ENCODE data around the gene KRCC1. TPM values are rescaled to one million over a fixed set of nuclear protein-coding genes. Genes with fewer than 3 reads are reported as not detected.
A peak's percentile ranks its signal among the peaks of the same experiment; 100 is the strongest.

Gene KRCC1
- total and polyA plus RNA-seq, 9 of the 15 experiments (the other 6 are each of a cell fraction or from before 2014, with no cell fraction given), result 1.9 to 6.0 (median 2.2) TPM

GRCh38 chr2:88003074-88003755, 52.4 kb downstream of the KRCC1 start:
- Histone ChIP-seq H2AFZ (ENCODE audit: low read depth, low read length) (peak overlapping the region; percentile 32; the same call in 1 of the 2 replicates), H3K4me2 (ENCODE audit: insufficient read depth, low read length) (no peak overlapping the region)
- in situ Hi-C loops (cut with MboI), result loop anchor here (25.0 kb wide), 2 partner anchors 516 to 766 kb away; no protein-coding TSS in a partner anchor

GRCh38 chr2:88002359-88002707, 53.2 kb downstream of the KRCC1 start:
- in situ Hi-C loops (cut with MboI), result loop anchor here (25.0 kb wide), 2 partner anchors 515 to 765 kb away; no protein-coding TSS in a partner anchor

More at GRCh38 chr2:88003074-88003755, 52.4 kb downstream of the KRCC1 start:
- CTCF ChIA-PET (ENCODE audit: low intra/inter-chr PET ratio), result interaction anchor here (1.3 kb wide), 1 partner anchor 157 kb away, joined by 6 read pairs; no protein-coding TSS in a partner anchor
- no peak overlapping the region for H3K4me3 ChIP-seq
- H3K27me3 ChIP-seq (ENCODE audit: control insufficient read depth in 2 of 2, insufficient read depth in 2 of 2, low read length in 2 of 2), result no peaks in the 10 kb centered on the region
- no peaks in the 10 kb centered on the region for H3K36me3 ChIP-seq (ENCODE audit: control insufficient read depth, insufficient read depth, low read length)
- POLR2A ChIA-PET, result interaction anchor here (1.5 to 5.0 kb wide), 2 partner anchors 12 to 13 kb away, joined by 8 to 24 read pairs; partner anchors contain the start of gene RNU2-63P
- no peak for TF ChIP-seq ZNF311 (CRISPR knock-in tag; IDR thresholded peaks at IDR 0.05)
- TF ChIP-seq ZNF263 (CRISPR knock-in tag; IDR thresholded peaks at IDR 0.05; ENCODE audit: borderline replicate concordance), result peak; percentile 77
- BruUV-seq (replicated peaks), result no TSS peak
- ATAC-seq (no peak; the same call in 2 of the 3 replicates), FAIRE-seq (no peak), DNase-seq (ENCODE audit: extremely low read depth in 1 of 4, low spot score in 3 of 4) (no peak)
- H3K9me3 ChIP-seq (replicated peaks; ENCODE audit: control insufficient read depth, insufficient read depth, low read depth, low read length), result no peaks in the 10 kb centered on the region
- intact Hi-C loops (cut with micrococcal nuclease), result no loop called here
- WGBS (ENCODE audit: insufficient coverage, low coverage, missing lambda C conversion rate), result 44% methylated on average over 33 of the region's 34 CpGs
- H3K4me1 ChIP-seq (replicated peaks in 1 of 2; ENCODE audit: control insufficient read depth in 2 of 2, insufficient read depth in 2 of 2, low read length in 2 of 2), result peaks cover 0 to 6% of the 10 kb centered on the region in 2 experiments; a peak in 2 of 5 replicates
- H4K20me1 ChIP-seq (replicated peaks; ENCODE audit: control insufficient read depth, insufficient read depth, low read length), result no peaks in the 10 kb centered on the region
- H3K9ac ChIP-seq (ENCODE audit: insufficient read depth in 1 of 2, low read depth in 2 of 2, low read length in 2 of 2), result peak overlapping the region in 1 of 2 experiments; percentile 48; a peak in 2 of 4 replicates
- no peaks in the 10 kb centered on the region for H3K9me1 ChIP-seq (ENCODE audit: control insufficient read depth, insufficient read depth, low read length)
- H3K79me2 ChIP-seq (ENCODE audit: control insufficient read depth, insufficient read depth, low read length), result no peaks in the 10 kb centered on the region
- no peak overlapping the region for H3K27ac ChIP-seq (ENCODE audit: extremely low read depth, low read depth, low read length)

More at GRCh38 chr2:88002359-88002707, 53.2 kb downstream of the KRCC1 start:
- intact Hi-C loops (cut with micrococcal nuclease), result no loop called here
- DNase-seq (ENCODE audit: extremely low read depth in 1 of 4, low spot score in 3 of 4) (no peak), ATAC-seq (no peak), FAIRE-seq (no peak)
- H3K9me3 ChIP-seq (replicated peaks; ENCODE audit: control insufficient read depth, insufficient read depth, low read depth, low read length), result no peaks in the 10 kb centered on the region
- no peaks in the 10 kb centered on the region for H3K36me3 ChIP-seq (ENCODE audit: control insufficient read depth, insufficient read depth, low read length)
- H3K9me1 ChIP-seq (ENCODE audit: control insufficient read depth, insufficient read depth, low read length), result no peaks in the 10 kb centered on the region
- TF ChIP-seq HNRNPUL1 (IDR thresholded peaks at IDR 0.05; ENCODE audit: low read length) (no peak), EGR1 (conservative IDR thresholded peaks at IDR 0.05) (0 out of 2 replicates have a peak, but pooled peaks have one; percentile 5), ZBTB33 (CRISPR knock-in tag; IDR thresholded peaks at IDR 0.05) (no peak)
- H2AFZ ChIP-seq (ENCODE audit: low read depth, low read length), result no peak overlapping the region
- H4K20me1 ChIP-seq (replicated peaks; ENCODE audit: control insufficient read depth, insufficient read depth, low read length), result no peaks in the 10 kb centered on the region
- peaks cover 0 to 6% of the 10 kb centered on the region in 2 experiments; a peak in 2 of 5 replicates for H3K4me1 ChIP-seq (replicated peaks in 1 of 2; ENCODE audit: control insufficient read depth in 2 of 2, insufficient read depth in 2 of 2, low read length in 2 of 2)
- no peak overlapping the region for H3K4me2 ChIP-seq (ENCODE audit: insufficient read depth, low read length)
- no peak overlapping the region for H3K9ac ChIP-seq (ENCODE audit: insufficient read depth in 1 of 2, low read depth in 2 of 2, low read length in 2 of 2)
- CTCF ChIA-PET (ENCODE audit: low intra/inter-chr PET ratio), result interaction anchor here (1.2 to 1.3 kb wide), 2 partner anchors 158 kb away, joined by 4 to 6 read pairs; no protein-coding TSS in a partner anchor
- 65% methylated on average over 6 of the region's 6 CpGs for whole genome bisulfite sequencing (ENCODE audit: insufficient coverage, low coverage, missing lambda C conversion rate)
- no peak overlapping the region for H3K27ac ChIP-seq (ENCODE audit: extremely low read depth, low read depth, low read length)
- no TSS peak for BruUV-seq (replicated peaks)
- POLR2A ChIA-PET, result interaction anchor here (1.5 kb wide), 1 partner anchor 13 kb away, joined by 8 read pairs; the partner anchor contains the start of gene RNU2-63P
- H3K27me3 ChIP-seq (ENCODE audit: control insufficient read depth in 2 of 2, insufficient read depth in 2 of 2, low read length in 2 of 2), result no peaks in the 10 kb centered on the region
- no peaks in the 10 kb centered on the region for H3K79me2 ChIP-seq (ENCODE audit: control insufficient read depth, insufficient read depth, low read length)
- H3K4me3 ChIP-seq, result no peak overlapping the region
